Measurements from ENCODE around the gene DOK6. TPM values are rescaled to one million over a fixed set of nuclear protein-coding genes. Genes with fewer than 3 reads are reported as not detected.

DOK6 gene
- total RNA-seq, 1 donor = 3.6 TPM

- Histone ChIP-seq H3K9me3 (ENCODE audit: low read depth, low read length) (no peaks in the 10 kb centered on the region), H3K4me3 (ENCODE audit: insufficient read depth, low read length) (no peak overlapping the region), H3K36me3 (ENCODE audit: insufficient read depth, low read length) (no peaks in the 10 kb centered on the region), H3K79me2 (ENCODE audit: insufficient read depth, low read length) (no peaks in the 10 kb centered on the region), H4K20me1 (ENCODE audit: insufficient read depth, low read length) (no peaks in the 10 kb centered on the region), H2AFZ (ENCODE audit: low read length) (no peak overlapping the region), H3K27ac (ENCODE audit: low read depth, low read length) (no peak overlapping the region), H3K27me3 (ENCODE audit: insufficient read depth, low read length) (no peaks in the 10 kb centered on the region), H3K4me1 (ENCODE audit: insufficient read depth, low read length) (no peaks in the 10 kb centered on the region), H3K4me2 (ENCODE audit: insufficient read depth, low read length) (no peak overlapping the region)
- no peak for DNase-seq (ENCODE audit: insufficient read length, low spot score, missing footprints)
- TF ChIP-seq CTCF (IDR thresholded peaks at IDR 0.05; ENCODE audit: extremely low read depth, low read depth, low read length) = no peak
These were observed 357.8 kb downstream of the DOK6 start for GRCh38 chr18:69758458-69758857.

GRCh38 chr18:69759046-69759445 is 358.4 kb downstream of the DOK6 start:
- no peaks in the 10 kb centered on the region for H3K9me3 ChIP-seq (ENCODE audit: low read depth, low read length)
- no peak overlapping the region for H3K27ac ChIP-seq (ENCODE audit: low read depth, low read length)
- H3K4me2 ChIP-seq (ENCODE audit: insufficient read depth, low read length) = no peak overlapping the region
- no peaks in the 10 kb centered on the region for H3K36me3 ChIP-seq (ENCODE audit: insufficient read depth, low read length)
- no peaks in the 10 kb centered on the region for H4K20me1 ChIP-seq (ENCODE audit: insufficient read depth, low read length)
- no peak for DNase-seq (ENCODE audit: insufficient read length, low spot score, missing footprints)
- no peaks in the 10 kb centered on the region for H3K4me1 ChIP-seq (ENCODE audit: insufficient read depth, low read length)
- H3K79me2 ChIP-seq (ENCODE audit: insufficient read depth, low read length) = no peaks in the 10 kb centered on the region
- no peak for TF ChIP-seq CTCF (IDR thresholded peaks at IDR 0.05; ENCODE audit: extremely low read depth, low read depth, low read length)
- H2AFZ ChIP-seq (ENCODE audit: low read length) = no peak overlapping the region
- H3K4me3 ChIP-seq (ENCODE audit: insufficient read depth, low read length) = no peak overlapping the region
- no peaks in the 10 kb centered on the region for H3K27me3 ChIP-seq (ENCODE audit: insufficient read depth, low read length)

GRCh38 chr18:69763002-69763401 is 362.3 kb downstream of the DOK6 start:
- no peaks in the 10 kb centered on the region for H3K9me3 ChIP-seq (ENCODE audit: low read depth, low read length)
- no peaks in the 10 kb centered on the region for H3K79me2 ChIP-seq (ENCODE audit: insufficient read depth, low read length)
- no peaks in the 10 kb centered on the region for H3K27me3 ChIP-seq (ENCODE audit: insufficient read depth, low read length)
- H3K27ac ChIP-seq (ENCODE audit: low read depth, low read length) = no peak overlapping the region
- no peak for DNase-seq (ENCODE audit: insufficient read length, low spot score, missing footprints)
- TF ChIP-seq CTCF (IDR thresholded peaks at IDR 0.05; ENCODE audit: extremely low read depth, low read depth, low read length) = no peak
- no peaks in the 10 kb centered on the region for H3K4me1 ChIP-seq (ENCODE audit: insufficient read depth, low read length)
- H3K4me2 ChIP-seq (ENCODE audit: insufficient read depth, low read length) = no peak overlapping the region
- H2AFZ ChIP-seq (ENCODE audit: low read length) = no peak overlapping the region
- no peaks in the 10 kb centered on the region for H3K36me3 ChIP-seq (ENCODE audit: insufficient read depth, low read length)
- no peaks in the 10 kb centered on the region for H4K20me1 ChIP-seq (ENCODE audit: insufficient read depth, low read length)
- H3K4me3 ChIP-seq (ENCODE audit: insufficient read depth, low read length) = no peak overlapping the region

- Histone ChIP-seq H4K20me1 (ENCODE audit: insufficient read depth, low read length) (no peaks in the 10 kb centered on the region), H3K4me2 (ENCODE audit: insufficient read depth, low read length) (no peak overlapping the region), H2AFZ (ENCODE audit: low read length) (no peak overlapping the region), H3K36me3 (ENCODE audit: insufficient read depth, low read length) (no peaks in the 10 kb centered on the region), H3K27ac (ENCODE audit: low read depth, low read length) (no peak overlapping the region), H3K9me3 (ENCODE audit: low read depth, low read length) (no peaks in the 10 kb centered on the region), H3K27me3 (ENCODE audit: insufficient read depth, low read length) (no peaks in the 10 kb centered on the region), H3K79me2 (ENCODE audit: insufficient read depth, low read length) (no peaks in the 10 kb centered on the region), H3K4me1 (ENCODE audit: insufficient read depth, low read length) (no peaks in the 10 kb centered on the region), H3K4me3 (ENCODE audit: insufficient read depth, low read length) (no peak overlapping the region)
- no peak for TF ChIP-seq CTCF (IDR thresholded peaks at IDR 0.05; ENCODE audit: extremely low read depth, low read depth, low read length)
- DNase-seq (ENCODE audit: insufficient read length, low spot score, missing footprints) = no peak
These were observed 363.1 kb downstream of the DOK6 start for GRCh38 chr18:69763821-69764220.

Measured in osteoblast (primary cell).